GM12801 (cell line): Measurements from ENCODE around the gene OR2T34.

Source experiments
- TF ChIP-seq, protein P1 (sequence below): IDR thresholded peaks from one replicate; pipeline ENCODE4 v1.5.1; 2011; ENCODE audit warnings: control low read depth; ENCODE audit not compliant: insufficient read length; ENCODE audit errors: extremely low read depth

The OR2T34 gene

DNA sequence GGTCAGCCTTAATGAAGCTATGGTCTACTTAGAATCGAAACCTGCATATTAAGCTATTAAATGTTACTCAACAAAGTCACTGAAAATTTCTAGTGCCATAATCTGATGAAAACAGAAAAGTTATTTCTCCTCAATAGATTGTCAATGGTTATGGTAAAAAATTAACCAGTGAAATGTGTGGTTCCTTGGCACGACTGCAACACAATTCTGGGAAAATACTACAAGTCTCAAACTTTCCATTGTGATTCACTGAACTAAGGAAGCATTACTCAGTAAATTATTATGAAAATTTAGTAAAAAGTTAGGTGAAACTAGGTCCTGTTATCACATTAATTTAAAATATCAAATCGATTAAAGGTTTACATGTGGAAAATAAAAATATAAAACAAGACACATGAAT lies 35.7 kb upstream of the OR2T34 start:
- TF ChIP-seq, protein P1, sequence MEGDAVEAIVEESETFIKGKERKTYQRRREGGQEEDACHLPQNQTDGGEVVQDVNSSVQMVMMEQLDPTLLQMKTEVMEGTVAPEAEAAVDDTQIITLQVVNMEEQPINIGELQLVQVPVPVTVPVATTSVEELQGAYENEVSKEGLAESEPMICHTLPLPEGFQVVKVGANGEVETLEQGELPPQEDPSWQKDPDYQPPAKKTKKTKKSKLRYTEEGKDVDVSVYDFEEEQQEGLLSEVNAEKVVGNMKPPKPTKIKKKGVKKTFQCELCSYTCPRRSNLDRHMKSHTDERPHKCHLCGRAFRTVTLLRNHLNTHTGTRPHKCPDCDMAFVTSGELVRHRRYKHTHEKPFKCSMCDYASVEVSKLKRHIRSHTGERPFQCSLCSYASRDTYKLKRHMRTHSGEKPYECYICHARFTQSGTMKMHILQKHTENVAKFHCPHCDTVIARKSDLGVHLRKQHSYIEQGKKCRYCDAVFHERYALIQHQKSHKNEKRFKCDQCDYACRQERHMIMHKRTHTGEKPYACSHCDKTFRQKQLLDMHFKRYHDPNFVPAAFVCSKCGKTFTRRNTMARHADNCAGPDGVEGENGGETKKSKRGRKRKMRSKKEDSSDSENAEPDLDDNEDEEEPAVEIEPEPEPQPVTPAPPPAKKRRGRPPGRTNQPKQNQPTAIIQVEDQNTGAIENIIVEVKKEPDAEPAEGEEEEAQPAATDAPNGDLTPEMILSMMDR, result no peak

GRCh38 chr1:248599396-248599795 lies 24.8 kb upstream of the OR2T34 start:
- TF ChIP-seq, protein P1, result no peak

- TF ChIP-seq, protein P1, result no peak
Measured at GRCh38 chr1:248597589-248597988, 23.0 kb upstream of the OR2T34 start, which contains the start of gene OR2T10. TSS of gene OR2T10 (minus strand) at chr1:248597700. CDS start at chr1:248593768, 3,932 bp downstream.

DNA sequence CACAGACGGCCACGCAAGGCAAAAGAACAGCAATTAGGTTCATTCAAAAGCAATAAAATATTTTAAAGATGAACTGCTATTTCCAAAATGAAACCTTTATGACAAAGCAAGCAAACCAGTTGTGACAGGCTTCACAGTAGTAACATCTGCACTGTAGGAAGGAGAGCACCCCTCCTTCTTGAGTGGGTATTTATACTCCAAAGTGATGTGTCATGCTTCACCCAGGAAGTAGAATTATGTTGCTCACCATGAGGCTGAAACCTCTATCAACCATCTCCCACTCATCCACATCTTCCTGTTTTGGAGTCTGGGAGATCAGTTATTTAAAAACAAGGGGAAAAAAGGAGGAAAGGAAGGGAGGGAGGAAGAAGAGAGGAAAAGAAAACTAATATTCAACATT lies 22.1 kb upstream of the OR2T34 start:
- TF ChIP-seq, protein P1, result no peak

DNA sequence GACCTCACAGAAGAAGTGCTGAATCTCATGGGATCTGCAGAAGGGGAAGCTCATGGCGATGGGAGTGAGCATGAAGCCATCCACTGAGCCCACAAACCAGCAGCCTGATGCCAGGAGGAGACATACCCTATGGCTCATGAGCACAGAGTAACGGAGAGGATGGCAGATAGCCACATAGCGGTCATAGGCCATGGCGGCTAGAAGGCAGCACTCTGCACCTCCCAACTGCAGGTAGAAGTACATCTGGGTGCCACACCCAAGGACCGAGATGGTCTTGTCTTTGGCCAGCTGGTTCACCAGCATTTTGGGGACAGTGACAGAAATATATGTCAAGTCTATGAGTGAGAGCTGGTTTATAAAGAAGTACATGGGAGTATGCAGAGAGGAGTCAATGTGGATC lies 18.7 kb upstream of the OR2T34 start:
- TF ChIP-seq, protein P1, result no peak

DNA sequence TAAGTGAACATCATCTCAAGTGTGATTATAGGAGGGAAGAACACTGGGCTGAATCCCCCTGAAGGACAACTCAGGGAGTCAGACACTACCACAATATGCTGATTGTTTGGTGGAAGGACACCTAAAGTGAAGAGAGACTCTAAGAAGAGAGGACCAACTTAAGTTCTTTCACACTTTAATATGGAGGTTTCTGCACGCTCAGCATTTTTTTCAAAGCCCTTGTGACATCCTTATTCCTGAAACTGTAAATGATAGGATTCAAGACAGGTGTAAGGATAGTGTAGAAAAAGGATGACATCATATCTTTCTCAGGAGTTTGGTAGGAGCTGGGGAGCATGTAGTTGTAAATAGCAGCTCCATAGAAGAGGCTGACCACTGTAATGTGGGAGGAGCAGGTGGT lies 18.1 kb upstream of the OR2T34 start:
- TF ChIP-seq, protein P1, result no peak

DNA sequence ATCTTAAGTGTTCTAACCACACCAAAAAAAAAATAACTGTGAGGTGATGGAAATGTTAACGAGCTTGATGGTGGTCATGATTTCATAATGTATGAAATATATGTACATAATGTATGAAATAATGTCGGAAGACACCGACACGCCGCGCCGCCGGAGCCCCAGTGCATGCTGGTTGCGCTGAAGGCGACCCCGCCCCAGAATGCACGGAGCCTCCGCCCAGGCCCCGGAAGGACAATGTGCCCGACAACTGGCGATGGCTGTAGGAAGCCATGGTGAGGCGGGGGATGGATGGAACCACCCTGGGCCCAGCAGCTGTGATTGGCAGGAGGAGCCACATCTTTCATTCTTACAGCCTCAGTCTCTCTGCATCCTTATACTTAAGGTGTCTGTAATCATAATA lies 15.5 kb upstream of the OR2T34 start:
- TF ChIP-seq, protein P1, result no peak

DNA sequence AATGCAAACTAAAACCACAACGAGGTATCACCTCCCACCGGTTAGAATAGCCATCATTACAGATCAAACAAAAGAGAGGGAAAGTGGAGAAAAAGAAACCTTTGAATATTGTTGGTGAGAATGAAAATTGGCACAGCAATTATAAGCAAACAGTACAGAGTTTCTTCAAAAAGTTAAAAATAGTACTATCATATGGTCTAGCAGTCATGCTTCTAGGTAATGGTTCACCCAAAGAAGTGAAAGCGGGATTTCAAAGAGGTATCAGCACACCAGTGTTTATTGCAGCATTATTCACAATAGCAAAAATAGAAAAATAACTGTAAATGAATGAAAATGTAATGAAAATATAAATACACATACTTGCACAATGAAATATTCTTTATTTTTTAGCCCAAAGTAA lies 14.8 kb upstream of the OR2T34 start:
- TF ChIP-seq, protein P1, result no peak
